GM18508 (cell line): ENCODE data around the gene TBX20.
"Not testable (repeated sequence)": the region's sequence is repeated elsewhere in the genome, so short reads cannot be mapped to it uniquely, and the experiment has no call there.

Experiments
- ATAC-seq: cut with Tn5 transposase; IDR thresholded peaks from one replicate; pipeline ENCODE4 v1.9.1; 2021; ENCODE audit warnings: moderate number of reproducible peaks; ENCODE audit not compliant: insufficient read depth, unreplicated experiment

Gene TBX20

GRCh38 chr7:35256256-35257175 lies 2.6 kb upstream of the TBX20 start:
- no peak for ATAC-seq

DNA sequence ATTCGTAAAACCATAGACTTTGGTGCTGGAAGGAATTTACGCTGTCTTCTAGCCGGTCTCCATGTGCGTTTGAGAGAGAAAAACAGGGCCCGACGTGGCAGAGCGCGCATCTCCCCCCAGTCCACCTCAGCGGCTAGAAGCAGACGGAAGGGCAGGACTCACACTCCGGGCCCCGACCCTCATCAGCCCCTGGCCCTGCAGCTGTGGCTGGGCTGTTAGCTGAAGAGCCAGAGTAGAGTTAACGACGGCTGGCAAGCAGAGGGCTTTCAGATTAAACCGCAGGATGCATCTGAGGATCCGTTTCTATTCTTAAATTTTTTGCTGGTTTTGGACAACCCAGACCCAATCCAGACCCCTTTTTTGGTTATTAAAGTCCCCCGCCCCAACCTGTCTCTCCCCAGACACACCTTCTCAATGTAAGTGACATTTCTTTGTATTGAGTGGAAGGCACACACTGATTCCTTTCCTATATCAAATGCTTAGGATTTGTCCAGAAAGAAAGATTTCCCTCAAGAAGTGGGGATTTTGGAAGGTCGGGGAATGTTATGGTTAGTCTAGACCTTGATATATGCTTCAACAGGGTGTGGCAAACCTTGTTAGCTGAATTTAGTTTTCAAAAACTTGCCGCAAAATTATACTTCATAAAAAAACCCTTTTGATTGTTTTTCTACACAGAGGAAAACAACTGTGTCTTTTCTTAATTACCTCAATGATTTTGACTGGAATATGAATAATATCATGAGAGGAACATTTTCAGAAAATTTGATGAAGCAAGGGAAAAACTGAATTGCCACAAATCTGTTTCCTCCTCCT lies 1.7 kb upstream of the TBX20 start:
- ATAC-seq: no peak

- no peak for ATAC-seq
Observed at GRCh38 chr7:35254496-35255442, 869 bp upstream of the TBX20 start.

DNA sequence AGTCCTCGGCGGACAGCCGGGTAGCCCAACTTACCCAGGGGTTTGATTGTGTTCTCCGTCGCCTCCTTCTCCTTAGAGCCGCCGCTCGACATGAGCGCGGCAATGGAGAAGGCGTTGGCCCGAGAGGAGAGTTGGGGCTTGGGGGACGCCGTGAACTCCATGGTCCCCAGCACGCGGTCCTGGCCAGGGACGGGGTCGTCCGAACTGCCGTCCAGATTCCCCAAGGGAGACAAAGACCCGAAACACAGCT lies 515 bp downstream of the TBX20 start:
- ATAC-seq: no peak

DNA sequence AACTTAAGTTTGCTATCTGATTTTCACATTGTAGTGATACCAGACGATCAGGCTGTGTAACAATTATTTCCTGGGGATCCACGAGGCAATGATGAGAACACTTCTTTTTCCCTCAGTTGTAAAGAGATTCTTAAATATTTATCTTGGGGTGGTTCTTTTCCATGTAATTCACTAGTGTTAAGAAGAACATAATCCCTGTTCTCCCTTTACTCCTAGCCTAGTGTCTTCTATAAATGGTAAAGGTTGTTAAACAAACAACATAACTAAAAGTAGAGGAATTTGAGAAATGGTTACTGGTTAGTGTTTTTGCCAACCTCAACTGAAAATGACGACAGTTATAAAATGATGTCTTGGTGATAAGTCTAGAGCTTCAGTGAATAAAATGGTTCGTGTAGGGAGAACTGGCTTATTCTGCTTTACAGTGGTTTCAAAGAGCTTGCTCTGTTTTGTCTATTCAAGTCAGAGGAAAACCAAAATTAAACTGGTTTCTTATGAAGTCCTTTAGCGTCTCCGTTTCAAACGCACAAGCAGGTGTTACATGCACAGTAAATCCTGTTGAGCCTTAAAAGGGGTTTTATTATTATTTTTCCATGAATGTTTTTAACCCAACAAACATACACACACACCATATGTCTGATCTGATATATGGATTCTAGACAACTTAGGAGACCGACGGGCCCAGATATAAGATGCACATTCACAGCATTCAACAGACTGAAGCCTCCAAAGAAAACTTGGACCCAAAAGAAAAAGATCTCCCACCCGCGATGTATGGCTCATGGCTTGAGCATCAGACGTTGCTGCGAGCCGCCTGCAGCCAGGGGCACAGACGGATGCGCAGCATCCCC lies 1.1 kb downstream of the TBX20 start:
- no peak for ATAC-seq

DNA sequence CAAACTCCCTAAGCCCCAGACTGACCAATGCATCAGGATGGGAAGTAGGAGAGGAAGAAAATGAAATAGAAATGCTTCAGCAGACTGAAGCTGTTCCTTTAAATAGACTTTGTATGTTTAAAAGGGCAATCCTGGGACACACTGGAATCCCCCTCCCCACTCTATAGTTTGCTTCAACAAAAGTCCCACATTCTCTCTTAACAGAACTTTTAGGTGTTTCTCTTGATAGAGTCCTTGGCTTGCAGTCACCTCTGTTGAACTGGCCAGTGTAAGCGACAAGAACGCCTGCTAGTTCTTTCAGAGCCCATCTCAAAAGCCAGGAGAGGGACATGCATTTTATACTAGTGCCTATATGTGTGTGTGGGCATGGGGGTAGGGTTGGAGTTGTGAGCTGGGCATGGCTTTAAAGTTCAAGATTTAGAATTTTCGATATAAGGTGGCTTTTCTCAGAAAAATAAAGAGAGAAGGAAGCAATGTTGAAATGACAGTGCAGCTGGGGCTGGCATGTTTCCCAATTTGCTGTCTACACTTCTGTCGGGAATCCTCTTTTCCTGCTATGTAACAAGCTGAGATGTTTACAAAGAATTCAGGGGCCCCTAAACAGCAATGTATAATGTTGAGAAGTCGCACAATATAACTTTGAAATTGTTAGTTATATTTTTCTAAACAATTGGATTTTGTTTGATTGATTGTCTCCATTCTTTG lies 2.1 kb downstream of the TBX20 start:
- no peak for ATAC-seq

- no peak for ATAC-seq
Observed at GRCh38 chr7:35250941-35251340, 3.0 kb downstream of the TBX20 start.

- ATAC-seq: no peak
Observed at GRCh38 chr7:35250452-35250851, 3.4 kb downstream of the TBX20 start.

- no peak for ATAC-seq
Observed at GRCh38 chr7:35249537-35249907, 4.4 kb downstream of the TBX20 start.

- no peak for ATAC-seq
Observed at GRCh38 chr7:35248576-35249536, 5.0 kb downstream of the TBX20 start.

- ATAC-seq: no peak
Observed at GRCh38 chr7:35246819-35247218, 7.1 kb downstream of the TBX20 start.

GRCh38 chr7:35241884-35242283 lies 12.0 kb downstream of the TBX20 start:
- ATAC-seq: no peak

- ATAC-seq: no peak
Observed at GRCh38 chr7:35241436-35241835, 12.5 kb downstream of the TBX20 start.

GRCh38 chr7:35241008-35241407 lies 12.9 kb downstream of the TBX20 start:
- not testable (repeated sequence) for ATAC-seq

DNA sequence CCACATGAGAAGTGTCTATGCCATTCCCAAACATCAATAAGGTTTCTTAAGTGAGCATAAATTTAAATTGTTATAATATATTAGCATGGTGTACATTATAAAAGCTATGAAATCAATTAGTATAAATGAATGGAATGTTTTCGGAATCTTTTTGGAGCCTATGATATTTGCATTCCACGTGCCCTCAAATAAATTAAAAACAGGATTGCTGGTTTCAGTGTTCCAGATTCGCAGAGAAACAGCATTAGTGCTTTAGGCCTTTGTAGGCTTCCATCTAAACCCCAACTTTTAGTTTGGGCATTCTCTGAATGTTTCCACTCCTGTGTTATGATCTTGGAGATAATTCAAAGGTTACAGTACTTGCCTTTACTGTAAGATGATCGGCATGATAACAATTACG lies 15.4 kb downstream of the TBX20 start:
- not testable (repeated sequence) for ATAC-seq

- no peak for ATAC-seq
Observed at GRCh38 chr7:35232994-35233393, 20.9 kb downstream of the TBX20 start.

GRCh38 chr7:35231221-35231620 lies 22.7 kb downstream of the TBX20 start:
- ATAC-seq: not testable (repeated sequence)
